Astrocyte (in vitro differentiated cells and primary cell): Measurements from ENCODE around the gene E2F1. TPM values are rescaled to one million over a fixed set of nuclear protein-coding genes. Genes with fewer than 3 reads are reported as not detected.

Experiments used
- DNase-seq: peaks from one replicate; pipeline ENCODE4 v3.0.0-alpha.2; 2010; ENCODE audit warnings: low read depth
- FAIRE-seq: peaks from 2 replicates; lab custom pipeline; 2011; peaks lifted over from hg19 to GRCh38; lab: Jason Lieb, UNC
- H2AFZ ChIP-seq: 2 replicates; pipeline ENCODE4 v1.6.0; 2012; ENCODE audit warnings: low read depth, low read length, inconsistent platforms
- H3K27ac ChIP-seq: 2 replicates; pipeline ENCODE4 v1.5.1; 2011; ENCODE audit warnings: low read depth, low read length, inconsistent platforms
- H3K27me3 ChIP-seq: 2 replicates; pipeline ENCODE4 v1.6.0; 2011; ENCODE audit warnings: low read length, inconsistent platforms; ENCODE audit not compliant: insufficient read depth
- H3K36me3 ChIP-seq: 2 replicates; pipeline ENCODE4 v1.5.1; 2011; ENCODE audit warnings: low read length, inconsistent platforms; ENCODE audit not compliant: insufficient read depth
- H3K4me1 ChIP-seq: 2 replicates; pipeline ENCODE4 v1.5.1; 2011; ENCODE audit warnings: low read length, inconsistent platforms; ENCODE audit not compliant: insufficient read depth
- H3K4me2 ChIP-seq: 2 replicates; pipeline ENCODE4 v1.6.0; 2012; ENCODE audit warnings: low read length, inconsistent platforms
- H3K4me3 ChIP-seq: 2 replicates; pipeline ENCODE4 v1.5.1; 2011; ENCODE audit warnings: low read depth, mild to moderate bottlenecking, low read length, inconsistent platforms; ENCODE audit not compliant: insufficient read depth
- H3K79me2 ChIP-seq: 2 replicates; pipeline ENCODE4 v1.6.0; 2012; ENCODE audit warnings: mild to moderate bottlenecking, low read length, inconsistent platforms; ENCODE audit not compliant: insufficient read depth
- H3K9ac ChIP-seq: 2 replicates; pipeline ENCODE4 v1.6.0; 2012; ENCODE audit warnings: mild to moderate bottlenecking, low read length, inconsistent platforms
- H3K9me3 ChIP-seq: 2 replicates; pipeline ENCODE4 v1.5.1; 2012; ENCODE audit warnings: low read depth, mild to moderate bottlenecking, low read length, inconsistent platforms; ENCODE audit not compliant: insufficient read depth
- H4K20me1 ChIP-seq: 2 replicates; pipeline ENCODE4 v1.6.0; 2012; ENCODE audit warnings: low read length, inconsistent platforms; ENCODE audit not compliant: insufficient read depth
- H3K27ac Mint-ChIP-seq: one replicate; pipeline ENCODE4 v1.8.0; 2021; ENCODE audit warnings: mild to moderate bottlenecking, mixed read lengths; ENCODE audit not compliant: unreplicated experiment
- H3K27me3 Mint-ChIP-seq: one replicate; pipeline ENCODE4 v1.8.0; 2021; ENCODE audit warnings: low read depth, mixed read lengths; ENCODE audit not compliant: unreplicated experiment
- H3K36me3 Mint-ChIP-seq: one replicate; pipeline ENCODE4 v1.8.0; 2021; ENCODE audit warnings: low read depth, mixed read lengths; ENCODE audit not compliant: unreplicated experiment
- H3K4me1 Mint-ChIP-seq: one replicate; pipeline ENCODE4 v1.8.0; 2021; ENCODE audit warnings: low read depth, mixed read lengths; ENCODE audit not compliant: unreplicated experiment
- H3K4me3 Mint-ChIP-seq: one replicate; pipeline ENCODE4 v1.8.0; 2021; ENCODE audit warnings: mild to moderate bottlenecking, moderate library complexity, mixed read lengths; ENCODE audit not compliant: unreplicated experiment
- H3K9me3 Mint-ChIP-seq: one replicate; pipeline ENCODE4 v1.8.0; 2021; ENCODE audit warnings: mild to moderate bottlenecking, mixed read lengths; ENCODE audit not compliant: unreplicated experiment
- EZH2 ChIP-seq: IDR thresholded peaks from 2 replicates; pipeline ENCODE4 v1.6.1; 2012; ENCODE audit warnings: mild to moderate bottlenecking, low read length, inconsistent platforms; ENCODE audit not compliant: insufficient read depth
- total RNA-seq: library from RNA; stranded (reverse); gene quantifications from 2 replicates; pipeline ENCODE4 v1.2.1, GENCODE V29; 2021
- TF ChIP-seq, protein P1 (sequence below): IDR thresholded peaks from 2 replicates; pipeline ENCODE4 v1.5.1; 2011; ENCODE audit warnings: low read depth, mild to moderate bottlenecking, inconsistent platforms, low read length, moderate library complexity; ENCODE audit not compliant: insufficient read depth

E2F1 gene
- total RNA-seq, 1 donor from 2014 or later = 2.3 TPM

DNA sequence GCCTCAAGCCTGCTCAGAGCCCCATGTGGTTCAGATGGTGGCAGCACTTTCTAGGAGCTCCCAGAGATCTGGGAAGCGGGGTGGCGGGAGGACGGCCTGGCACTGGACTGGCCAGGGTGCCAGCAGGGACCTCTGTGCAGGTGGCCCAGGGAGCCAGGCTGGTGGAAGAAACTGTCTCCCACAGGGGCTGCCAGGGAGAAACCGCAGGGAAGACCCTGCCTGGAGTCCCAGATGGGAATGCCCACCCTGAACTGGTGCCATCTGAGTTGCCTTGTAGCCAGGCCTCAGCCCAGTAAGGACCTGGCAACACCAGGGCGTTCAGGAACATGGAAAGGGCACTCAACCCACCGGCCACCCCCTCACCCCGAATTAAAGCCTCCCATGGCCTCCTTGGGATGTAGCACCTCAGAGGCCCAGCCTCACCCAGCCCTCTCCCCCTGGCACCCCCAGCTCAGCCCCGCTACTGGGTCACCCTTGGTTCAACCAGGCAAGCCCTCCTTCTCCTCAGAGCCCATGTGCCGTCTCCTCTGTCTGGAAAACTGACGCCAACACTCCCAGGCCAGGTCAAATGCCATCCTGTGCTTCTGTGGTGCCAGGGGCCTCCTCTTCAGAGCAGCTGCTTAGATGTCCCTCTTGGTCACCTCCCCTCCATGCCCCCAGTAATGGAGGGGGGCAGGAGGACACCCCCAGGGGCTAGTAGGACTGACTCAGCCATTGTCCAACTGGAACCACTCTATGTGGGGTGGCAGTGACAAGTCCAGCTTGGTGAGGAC lies 30.0 kb downstream of the E2F1 start:
- FAIRE-seq = no peak
- no peak overlapping the region for H3K9ac ChIP-seq
- no peaks in the 10 kb centered on the region for H3K36me3 ChIP-seq
- H3K4me3 ChIP-seq = no peak overlapping the region
- no peak overlapping the region for H3K27ac ChIP-seq
- Mint-ChIP-seq H3K4me1 (peaks cover 2% of the 10 kb centered on the region), H3K27me3 (peaks cover 3% of the 10 kb centered on the region), H3K4me3 (no peak overlapping the region), H3K27ac (no peak overlapping the region), H3K36me3 (no peaks in the 10 kb centered on the region), H3K9me3 (no peaks in the 10 kb centered on the region)
- no peak for DNase-seq
- H3K4me2 ChIP-seq = no peak overlapping the region
- peaks cover 2% of the 10 kb centered on the region for H3K27me3 ChIP-seq
- no peaks in the 10 kb centered on the region for H3K9me3 ChIP-seq
- TF ChIP-seq, protein P1, sequence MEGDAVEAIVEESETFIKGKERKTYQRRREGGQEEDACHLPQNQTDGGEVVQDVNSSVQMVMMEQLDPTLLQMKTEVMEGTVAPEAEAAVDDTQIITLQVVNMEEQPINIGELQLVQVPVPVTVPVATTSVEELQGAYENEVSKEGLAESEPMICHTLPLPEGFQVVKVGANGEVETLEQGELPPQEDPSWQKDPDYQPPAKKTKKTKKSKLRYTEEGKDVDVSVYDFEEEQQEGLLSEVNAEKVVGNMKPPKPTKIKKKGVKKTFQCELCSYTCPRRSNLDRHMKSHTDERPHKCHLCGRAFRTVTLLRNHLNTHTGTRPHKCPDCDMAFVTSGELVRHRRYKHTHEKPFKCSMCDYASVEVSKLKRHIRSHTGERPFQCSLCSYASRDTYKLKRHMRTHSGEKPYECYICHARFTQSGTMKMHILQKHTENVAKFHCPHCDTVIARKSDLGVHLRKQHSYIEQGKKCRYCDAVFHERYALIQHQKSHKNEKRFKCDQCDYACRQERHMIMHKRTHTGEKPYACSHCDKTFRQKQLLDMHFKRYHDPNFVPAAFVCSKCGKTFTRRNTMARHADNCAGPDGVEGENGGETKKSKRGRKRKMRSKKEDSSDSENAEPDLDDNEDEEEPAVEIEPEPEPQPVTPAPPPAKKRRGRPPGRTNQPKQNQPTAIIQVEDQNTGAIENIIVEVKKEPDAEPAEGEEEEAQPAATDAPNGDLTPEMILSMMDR = no peak
- no peak for TF ChIP-seq EZH2
- no peaks in the 10 kb centered on the region for H3K4me1 ChIP-seq
- H4K20me1 ChIP-seq = peaks cover 3% of the 10 kb centered on the region
- no peaks in the 10 kb centered on the region for H3K79me2 ChIP-seq
- H2AFZ ChIP-seq = no peak overlapping the region

DNA sequence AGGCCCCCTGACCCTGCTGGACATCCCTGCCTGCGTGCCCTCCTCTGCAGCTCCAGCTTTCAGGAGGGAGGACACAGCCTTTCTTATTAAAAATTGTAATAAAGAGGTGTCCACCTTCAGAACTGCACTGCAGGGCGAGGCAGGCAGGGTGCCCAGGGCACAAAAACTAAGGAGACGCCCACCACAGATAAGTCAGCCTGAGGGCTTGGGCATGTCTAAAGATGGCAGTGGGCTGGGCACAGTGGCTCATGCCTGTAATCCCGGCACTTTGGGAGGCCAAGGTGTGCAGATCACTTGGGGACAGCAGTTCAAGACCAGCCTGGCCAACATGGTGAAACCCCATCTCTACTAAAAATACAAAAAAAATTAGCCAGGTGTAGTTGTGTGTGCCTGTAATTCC lies 31.0 kb downstream of the E2F1 start:
- Histone ChIP-seq H2AFZ (no peak overlapping the region), H3K9me3 (no peaks in the 10 kb centered on the region), H3K4me1 (no peaks in the 10 kb centered on the region), H3K27me3 (peaks cover 2% of the 10 kb centered on the region), H3K4me3 (no peak overlapping the region), H3K9ac (no peak overlapping the region), H3K79me2 (no peaks in the 10 kb centered on the region), H3K36me3 (no peaks in the 10 kb centered on the region), H3K4me2 (no peak overlapping the region), H4K20me1 (peaks cover 6% of the 10 kb centered on the region), H3K27ac (no peak overlapping the region)
- H3K36me3 Mint-ChIP-seq = no peaks in the 10 kb centered on the region
- no peak for TF ChIP-seq EZH2
- TF ChIP-seq, protein P1 = no peak
- peaks cover 2% of the 10 kb centered on the region for H3K4me1 Mint-ChIP-seq
- peaks cover 3% of the 10 kb centered on the region for H3K27me3 Mint-ChIP-seq
- H3K27ac Mint-ChIP-seq = no peak overlapping the region
- H3K4me3 Mint-ChIP-seq = no peak overlapping the region
- no peaks in the 10 kb centered on the region for H3K9me3 Mint-ChIP-seq
- no peak for DNase-seq
- no peak for FAIRE-seq

DNA sequence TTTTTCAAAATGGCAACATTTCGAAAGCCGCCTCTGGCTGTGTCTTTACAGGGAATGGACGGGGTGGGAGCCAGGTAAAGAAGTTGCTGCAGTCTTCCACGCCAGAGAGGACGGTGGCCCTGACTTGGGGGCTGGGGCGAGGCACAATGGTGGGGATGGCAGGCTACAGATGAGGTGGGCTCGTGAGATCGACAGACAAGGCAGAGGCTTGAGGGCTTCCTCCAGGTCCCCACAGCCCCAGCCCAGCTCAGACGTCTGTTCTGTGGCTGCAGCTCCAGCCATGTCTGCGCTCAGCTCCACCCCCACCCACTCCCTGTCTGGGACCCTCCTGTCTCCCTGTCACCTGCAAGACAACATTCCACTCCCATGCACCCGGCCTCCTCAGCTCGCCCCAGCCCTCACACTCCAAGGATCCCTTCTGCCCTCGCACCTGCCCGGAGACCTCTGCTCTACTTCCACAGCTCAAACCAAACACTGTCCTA lies 31.5 kb downstream of the E2F1 start:
- Histone ChIP-seq H3K9me3 (no peaks in the 10 kb centered on the region), H3K36me3 (no peaks in the 10 kb centered on the region), H3K27me3 (peaks cover 2% of the 10 kb centered on the region), H2AFZ (no peak overlapping the region), H4K20me1 (peaks cover 10% of the 10 kb centered on the region), H3K4me2 (no peak overlapping the region), H3K4me1 (no peaks in the 10 kb centered on the region), H3K79me2 (no peaks in the 10 kb centered on the region), H3K4me3 (no peak overlapping the region), H3K27ac (no peak overlapping the region), H3K9ac (no peak overlapping the region)
- FAIRE-seq = no peak
- H3K4me1 Mint-ChIP-seq = peaks cover 2% of the 10 kb centered on the region
- no peak for DNase-seq
- no peaks in the 10 kb centered on the region for H3K9me3 Mint-ChIP-seq
- H3K27me3 Mint-ChIP-seq = peaks cover 3% of the 10 kb centered on the region
- TF ChIP-seq, protein P1 = no peak
- no peak for TF ChIP-seq EZH2
- no peak overlapping the region for H3K4me3 Mint-ChIP-seq
- no peaks in the 10 kb centered on the region for H3K36me3 Mint-ChIP-seq
- H3K27ac Mint-ChIP-seq = no peak overlapping the region
